ENCODE results near the gene ADAM12.

Gene ADAM12

GRCh38 chr10:126074291-126074690 lies 314.0 kb downstream of the ADAM12 start:
- Mint-ChIP-seq H3K9me3 (no peaks in the 10 kb centered on the region), H3K4me3 (no peak overlapping the region), H3K27me3 (peaks cover 3% of the 10 kb centered on the region), H3K27ac (no peak overlapping the region), H3K4me1 (no peaks in the 10 kb centered on the region)
- no peak for ATAC-seq
- DNase-seq = no peak

- no peaks in the 10 kb centered on the region for H3K27me3 Mint-ChIP-seq
- no peaks in the 10 kb centered on the region for H3K4me1 Mint-ChIP-seq
- H3K9me3 Mint-ChIP-seq = no peaks in the 10 kb centered on the region
- H3K4me3 Mint-ChIP-seq = no peak overlapping the region
- no peak overlapping the region for H3K27ac Mint-ChIP-seq
- no peak for ATAC-seq
- no peak for DNase-seq
These were observed 314.7 kb downstream of the ADAM12 start for GRCh38 chr10:126073606-126074005.

- ATAC-seq (no peak), DNase-seq (no peak)
- no peak overlapping the region for H3K4me3 Mint-ChIP-seq
- H3K4me1 Mint-ChIP-seq = no peaks in the 10 kb centered on the region
- H3K27ac Mint-ChIP-seq = no peak overlapping the region
- H3K27me3 Mint-ChIP-seq = no peaks in the 10 kb centered on the region
- H3K9me3 Mint-ChIP-seq = no peaks in the 10 kb centered on the region
These were observed 315.7 kb downstream of the ADAM12 start for GRCh38 chr10:126072622-126073021.

GRCh38 chr10:126070476-126071215 lies 317.6 kb downstream of the ADAM12 start:
- ATAC-seq = no peak
- Mint-ChIP-seq H3K27me3 (no peaks in the 10 kb centered on the region), H3K27ac (no peak overlapping the region), H3K9me3 (no peaks in the 10 kb centered on the region), H3K4me3 (no peak overlapping the region), H3K4me1 (no peaks in the 10 kb centered on the region)
- no peak for DNase-seq

- Mint-ChIP-seq H3K27ac (no peak overlapping the region), H3K9me3 (no peaks in the 10 kb centered on the region), H3K4me3 (no peak overlapping the region), H3K27me3 (no peaks in the 10 kb centered on the region), H3K4me1 (no peaks in the 10 kb centered on the region)
- no peak for ATAC-seq
- no peak for DNase-seq
These were observed 320.0 kb downstream of the ADAM12 start for GRCh38 chr10:126068322-126068721.

GRCh38 chr10:126066456-126066855 lies 321.8 kb downstream of the ADAM12 start:
- DNase-seq (no peak), ATAC-seq (no peak)
- Mint-ChIP-seq H3K9me3 (no peaks in the 10 kb centered on the region), H3K4me1 (no peaks in the 10 kb centered on the region), H3K4me3 (no peak overlapping the region), H3K27ac (no peak overlapping the region), H3K27me3 (peaks cover 2% of the 10 kb centered on the region)

- ATAC-seq = no peak
- DNase-seq = no peak
- Mint-ChIP-seq H3K9me3 (no peaks in the 10 kb centered on the region), H3K4me3 (no peak overlapping the region), H3K4me1 (no peaks in the 10 kb centered on the region), H3K27ac (no peak overlapping the region), H3K27me3 (peaks cover 8% of the 10 kb centered on the region)
These were observed 322.4 kb downstream of the ADAM12 start for GRCh38 chr10:126065751-126066377.

GRCh38 chr10:126064512-126064911 lies 323.8 kb downstream of the ADAM12 start:
- no peaks in the 10 kb centered on the region for H3K4me1 Mint-ChIP-seq
- no peak overlapping the region for H3K4me3 Mint-ChIP-seq
- ATAC-seq (peak; percentile 53), DNase-seq (no peak)
- no peak overlapping the region for H3K27ac Mint-ChIP-seq
- peaks cover 19% of the 10 kb centered on the region for H3K27me3 Mint-ChIP-seq
- H3K9me3 Mint-ChIP-seq = no peaks in the 10 kb centered on the region

GRCh38 chr10:126063353-126063791 lies 324.9 kb downstream of the ADAM12 start:
- Mint-ChIP-seq H3K27ac (no peak overlapping the region), H3K4me3 (no peak overlapping the region), H3K9me3 (no peaks in the 10 kb centered on the region), H3K27me3 (peaks cover 26% of the 10 kb centered on the region), H3K4me1 (no peaks in the 10 kb centered on the region)
- DNase-seq = no peak
- ATAC-seq = no peak

- Mint-ChIP-seq H3K27ac (no peak overlapping the region), H3K9me3 (no peaks in the 10 kb centered on the region), H3K27me3 (peaks cover 26% of the 10 kb centered on the region), H3K4me1 (no peaks in the 10 kb centered on the region), H3K4me3 (no peak overlapping the region)
- ATAC-seq = no peak
- DNase-seq = no peak
These were observed 325.9 kb downstream of the ADAM12 start for GRCh38 chr10:126062131-126063032.

- Mint-ChIP-seq H3K4me3 (no peak overlapping the region), H3K27me3 (peaks cover 26% of the 10 kb centered on the region), H3K27ac (no peak overlapping the region), H3K4me1 (no peaks in the 10 kb centered on the region), H3K9me3 (no peaks in the 10 kb centered on the region)
- no peak for ATAC-seq
- DNase-seq = no peak
These were observed 326.8 kb downstream of the ADAM12 start for GRCh38 chr10:126061526-126061925.

- H3K27me3 Mint-ChIP-seq = peaks cover 26% of the 10 kb centered on the region
- no peak overlapping the region for H3K4me3 Mint-ChIP-seq
- H3K4me1 Mint-ChIP-seq = no peaks in the 10 kb centered on the region
- no peaks in the 10 kb centered on the region for H3K9me3 Mint-ChIP-seq
- no peak for DNase-seq
- no peak for ATAC-seq
- no peak overlapping the region for H3K27ac Mint-ChIP-seq
These were observed 327.9 kb downstream of the ADAM12 start for GRCh38 chr10:126060261-126060931.

- no peak overlapping the region for H3K4me3 Mint-ChIP-seq
- no peaks in the 10 kb centered on the region for H3K4me1 Mint-ChIP-seq
- no peak for ATAC-seq
- H3K27me3 Mint-ChIP-seq = peaks cover 26% of the 10 kb centered on the region
- no peak overlapping the region for H3K27ac Mint-ChIP-seq
- no peaks in the 10 kb centered on the region for H3K9me3 Mint-ChIP-seq
- no peak for DNase-seq
These were observed 329.0 kb downstream of the ADAM12 start for GRCh38 chr10:126059076-126059826.

GRCh38 chr10:126058507-126058906 lies 329.8 kb downstream of the ADAM12 start:
- Mint-ChIP-seq H3K27ac (no peak overlapping the region), H3K4me1 (no peaks in the 10 kb centered on the region), H3K9me3 (no peaks in the 10 kb centered on the region), H3K27me3 (peaks cover 26% of the 10 kb centered on the region), H3K4me3 (no peak overlapping the region)
- ATAC-seq (no peak), DNase-seq (no peak)

GRCh38 chr10:126058104-126058503 lies 330.2 kb downstream of the ADAM12 start:
- no peak overlapping the region for H3K27ac Mint-ChIP-seq
- no peak for DNase-seq
- H3K4me1 Mint-ChIP-seq = no peaks in the 10 kb centered on the region
- H3K4me3 Mint-ChIP-seq = no peak overlapping the region
- ATAC-seq = no peak
- H3K9me3 Mint-ChIP-seq = no peaks in the 10 kb centered on the region
- peaks cover 26% of the 10 kb centered on the region for H3K27me3 Mint-ChIP-seq

Measured in stimulated activated naive CD8-positive, alpha-beta T cell treated with anti-CD3 and anti-CD28 coated beads, Interleukin-15, amount 100 ng/mL, for 72 hours (primary cell).